ENCODE measurements around the gene EPHB1. TPM values are rescaled to one million over a fixed set of nuclear protein-coding genes. Genes with fewer than 3 reads are reported as not detected.
"Not testable (repeated sequence)": the region's sequence is repeated elsewhere in the genome, so short reads cannot be mapped to it uniquely, and the experiment has no call there.

Gene EPHB1
- total and polyA plus RNA-seq, 8 donors, result 0.02 to 1.4 (median 0.43) TPM

DNA sequence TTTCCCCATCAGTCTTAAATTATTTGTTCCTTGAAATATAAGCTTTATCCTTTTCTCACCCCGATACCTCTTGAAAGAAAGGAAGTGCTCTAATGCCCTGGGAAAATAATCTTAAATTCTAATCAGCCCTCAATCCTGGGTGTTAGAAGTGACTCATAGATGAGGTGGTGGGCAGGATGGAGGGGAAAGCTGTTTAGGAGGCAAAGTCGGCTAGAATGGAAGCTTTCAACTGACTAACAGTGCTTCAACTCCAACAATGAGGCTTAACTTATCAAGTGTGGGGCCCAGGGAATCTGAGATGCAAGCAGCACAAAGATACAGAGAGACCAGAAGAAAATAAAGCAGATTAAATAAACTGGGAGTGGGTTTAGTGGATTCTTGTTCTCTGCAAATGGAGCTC, 175.8 kb downstream of the EPHB1 start:
- no peaks in the 10 kb centered on the region for H3K9me3 ChIP-seq
- no peaks in the 10 kb centered on the region for H3K27me3 ChIP-seq
- H3K36me3 ChIP-seq, result no peaks in the 10 kb centered on the region
- H3K27ac ChIP-seq, result no peak overlapping the region
- H3K4me1 ChIP-seq, result no peaks in the 10 kb centered on the region
- 56 to 63% methylated on average over 2 of the region's 2 CpGs for WGBS, 2 donors
- DNase-seq, result no peak
- no peak overlapping the region for H3K4me3 ChIP-seq
- FAIRE-seq, result no peak
- ATAC-seq, result no peak
- TF ChIP-seq, protein P1, sequence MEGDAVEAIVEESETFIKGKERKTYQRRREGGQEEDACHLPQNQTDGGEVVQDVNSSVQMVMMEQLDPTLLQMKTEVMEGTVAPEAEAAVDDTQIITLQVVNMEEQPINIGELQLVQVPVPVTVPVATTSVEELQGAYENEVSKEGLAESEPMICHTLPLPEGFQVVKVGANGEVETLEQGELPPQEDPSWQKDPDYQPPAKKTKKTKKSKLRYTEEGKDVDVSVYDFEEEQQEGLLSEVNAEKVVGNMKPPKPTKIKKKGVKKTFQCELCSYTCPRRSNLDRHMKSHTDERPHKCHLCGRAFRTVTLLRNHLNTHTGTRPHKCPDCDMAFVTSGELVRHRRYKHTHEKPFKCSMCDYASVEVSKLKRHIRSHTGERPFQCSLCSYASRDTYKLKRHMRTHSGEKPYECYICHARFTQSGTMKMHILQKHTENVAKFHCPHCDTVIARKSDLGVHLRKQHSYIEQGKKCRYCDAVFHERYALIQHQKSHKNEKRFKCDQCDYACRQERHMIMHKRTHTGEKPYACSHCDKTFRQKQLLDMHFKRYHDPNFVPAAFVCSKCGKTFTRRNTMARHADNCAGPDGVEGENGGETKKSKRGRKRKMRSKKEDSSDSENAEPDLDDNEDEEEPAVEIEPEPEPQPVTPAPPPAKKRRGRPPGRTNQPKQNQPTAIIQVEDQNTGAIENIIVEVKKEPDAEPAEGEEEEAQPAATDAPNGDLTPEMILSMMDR (IDR thresholded peaks at IDR 0.05), result no peak
- intact Hi-C loops (cut with DNase I), result no loop called here

DNA sequence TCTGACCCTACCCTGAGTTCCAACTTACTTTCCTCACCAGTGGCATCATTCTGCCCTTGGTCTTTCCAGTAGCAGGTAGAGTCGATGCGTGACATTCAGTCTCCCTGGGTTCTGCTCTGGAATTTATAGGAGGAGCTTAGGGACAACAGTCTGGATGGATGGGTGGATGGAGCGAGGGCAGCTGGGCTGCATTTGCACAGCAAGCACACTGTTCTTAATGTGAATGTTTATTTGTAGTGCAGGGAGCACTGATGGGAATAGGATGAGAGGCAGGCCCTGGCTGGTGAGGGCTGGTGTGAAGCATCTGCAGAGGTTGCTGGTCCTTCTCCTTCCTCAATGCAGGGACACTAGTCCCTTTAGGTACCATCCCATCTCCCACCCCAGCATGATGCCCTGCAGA, 176.2 kb downstream of the EPHB1 start:
- TF ChIP-seq, protein P1 (IDR thresholded peaks at IDR 0.05), result no peak
- ATAC-seq (no peak), FAIRE-seq (no peak), DNase-seq (no peak)
- intact Hi-C loops (cut with DNase I), result no loop called here
- WGBS, 2 donors, result 72 to 80% methylated on average over 3 of the region's 3 CpGs
- no peak overlapping the region for H3K27ac ChIP-seq
- no peaks in the 10 kb centered on the region for H3K4me1 ChIP-seq
- H3K4me3 ChIP-seq, result no peak overlapping the region
- no peaks in the 10 kb centered on the region for H3K9me3 ChIP-seq
- H3K27me3 ChIP-seq, result no peaks in the 10 kb centered on the region
- H3K36me3 ChIP-seq, result no peaks in the 10 kb centered on the region

DNA sequence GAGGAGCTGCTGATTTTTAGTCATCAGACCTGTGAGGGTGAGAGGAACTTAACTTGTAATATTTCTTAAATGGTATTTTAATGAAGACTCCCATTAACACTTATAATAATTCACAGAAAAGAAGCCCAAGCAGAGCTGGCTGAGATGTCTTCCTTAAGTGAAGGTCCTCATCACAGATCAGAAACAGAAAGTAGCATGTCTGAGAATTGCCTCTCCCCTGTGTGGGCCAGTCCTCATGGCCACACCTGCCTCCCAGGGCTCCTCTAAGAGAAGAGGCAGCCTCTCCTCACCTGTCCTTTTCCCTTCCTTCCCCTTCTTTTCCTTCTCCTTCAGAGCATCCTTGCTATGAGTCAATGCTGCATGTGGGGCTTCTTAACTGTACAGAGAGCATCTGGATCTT, 176.8 kb downstream of the EPHB1 start:
- intact Hi-C loops (cut with DNase I); DNase-seq; H3K36me3 ChIP-seq; H3K4me1 ChIP-seq; FAIRE-seq; H3K9me3 ChIP-seq; ATAC-seq; H3K27ac ChIP-seq; H3K27me3 ChIP-seq; H3K4me3 ChIP-seq: not testable (repeated sequence)

DNA sequence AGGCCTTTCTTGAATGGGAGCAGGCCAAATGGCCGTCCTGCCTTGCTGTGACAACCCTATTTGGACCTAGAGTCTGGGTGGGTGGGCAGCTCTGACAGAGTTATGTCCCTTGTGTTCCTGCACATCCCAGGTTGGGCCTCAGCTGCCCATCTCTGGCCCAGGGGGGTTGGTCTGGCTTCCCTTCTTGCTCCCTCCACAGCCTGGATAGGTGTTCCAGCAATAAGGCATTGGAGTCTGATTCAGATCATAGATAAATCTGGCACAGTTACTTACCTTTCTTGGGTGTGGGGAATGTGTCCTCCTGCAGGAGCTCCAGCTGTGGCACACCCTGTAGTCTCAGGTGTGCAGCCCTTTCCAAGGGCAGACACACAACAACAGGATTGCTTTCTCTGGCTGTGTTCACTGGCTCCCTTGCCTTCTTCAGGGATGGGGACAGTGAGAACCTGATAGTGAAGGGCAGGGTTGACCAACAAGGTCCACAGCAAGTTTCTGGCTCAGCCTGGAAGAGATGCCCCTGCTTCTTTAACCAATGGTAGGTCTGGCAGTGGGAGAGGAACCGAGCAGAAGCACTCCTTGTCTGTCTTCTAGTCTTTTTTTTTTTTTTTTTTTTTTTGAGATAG, 177.9 kb downstream of the EPHB1 start:
- WGBS, 2 donors, result 77 to 78% methylated on average over 2 of the region's 2 CpGs
- H3K27ac ChIP-seq, result no peak overlapping the region
- H3K36me3 ChIP-seq, result no peaks in the 10 kb centered on the region
- intact Hi-C loops (cut with DNase I), result no loop called here
- H3K4me1 ChIP-seq, result no peaks in the 10 kb centered on the region
- TF ChIP-seq, protein P1 (IDR thresholded peaks at IDR 0.05), result no peak
- ATAC-seq, result no peak
- H3K9me3 ChIP-seq, result no peaks in the 10 kb centered on the region
- H3K27me3 ChIP-seq, result no peaks in the 10 kb centered on the region
- FAIRE-seq, result no peak
- no peak overlapping the region for H3K4me3 ChIP-seq
- DNase-seq, result no peak

DNA sequence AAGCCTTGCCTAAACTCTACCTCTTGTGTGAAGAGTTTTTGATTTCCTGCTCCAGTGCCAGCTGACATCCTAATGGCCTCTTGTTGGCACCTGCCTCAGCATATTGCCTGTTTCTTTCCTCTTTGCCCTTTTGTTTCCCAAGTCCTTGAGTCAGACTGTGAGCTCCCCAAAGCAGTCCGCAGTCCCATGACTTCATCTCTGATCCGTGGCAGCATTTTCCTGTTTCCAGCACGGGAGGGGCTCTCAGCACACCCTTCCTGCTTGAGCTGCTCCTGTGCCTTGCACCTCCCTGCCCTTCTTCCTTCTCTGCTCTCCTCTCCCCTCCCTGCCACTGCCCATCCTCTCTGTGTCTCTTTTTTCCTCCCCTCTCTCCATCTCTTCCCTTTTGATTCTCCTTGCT, 179.6 kb downstream of the EPHB1 start:
- 23 to 36% methylated on average over 3 of the region's 3 CpGs for WGBS, 2 donors
- Histone ChIP-seq H3K27ac (no peak overlapping the region), H3K4me1 (no peaks in the 10 kb centered on the region), H3K9me3 (no peaks in the 10 kb centered on the region), H3K27me3 (no peaks in the 10 kb centered on the region), H3K36me3 (no peaks in the 10 kb centered on the region), H3K4me3 (no peak overlapping the region)
- no peak for FAIRE-seq
- no peak for ATAC-seq
- DNase-seq, result no peak
- intact Hi-C loops (cut with DNase I), result no loop called here
- TF ChIP-seq, protein P1 (IDR thresholded peaks at IDR 0.05), result no peak
